GM21528 (cell line): ENCODE data around the gene TBC1D22A.
"Not testable (repeated sequence)": the region's sequence is repeated elsewhere in the genome, so short reads cannot be mapped to it uniquely, and the experiment has no call there.

Source experiments
- ATAC-seq: cut with Tn5 transposase; IDR thresholded peaks from one replicate; pipeline ENCODE4 v1.9.1; 2021; ENCODE audit warnings: mild to moderate bottlenecking, moderate library complexity; ENCODE audit not compliant: unreplicated experiment, low FRiP score

Gene TBC1D22A

GRCh38 chr22:46770151-46770641 is 7.7 kb downstream of the TBC1D22A start:
- ATAC-seq: no peak

GRCh38 chr22:46770726-46771125 is 8.3 kb downstream of the TBC1D22A start:
- ATAC-seq: no peak

DNA sequence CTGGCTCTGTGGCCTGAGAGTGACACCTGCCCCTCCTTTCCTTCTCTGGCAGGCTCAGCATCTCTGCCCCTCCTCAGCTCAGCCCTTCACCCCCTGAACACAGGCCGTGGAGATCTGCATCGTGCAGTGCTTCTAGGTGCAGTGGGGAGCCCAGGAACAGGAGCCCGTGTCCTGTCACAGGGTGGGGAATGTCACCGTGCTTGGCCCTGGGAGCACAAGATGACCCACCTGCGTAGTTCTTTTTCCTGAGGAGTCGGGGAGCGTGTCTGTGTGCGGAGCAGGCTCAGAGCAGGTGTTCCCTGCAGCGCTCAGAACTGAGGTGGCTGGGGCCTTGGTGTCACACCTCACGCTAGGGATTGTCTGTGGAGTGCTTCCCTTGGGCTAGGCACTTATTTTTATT is 10.6 kb downstream of the TBC1D22A start:
- ATAC-seq: no peak

DNA sequence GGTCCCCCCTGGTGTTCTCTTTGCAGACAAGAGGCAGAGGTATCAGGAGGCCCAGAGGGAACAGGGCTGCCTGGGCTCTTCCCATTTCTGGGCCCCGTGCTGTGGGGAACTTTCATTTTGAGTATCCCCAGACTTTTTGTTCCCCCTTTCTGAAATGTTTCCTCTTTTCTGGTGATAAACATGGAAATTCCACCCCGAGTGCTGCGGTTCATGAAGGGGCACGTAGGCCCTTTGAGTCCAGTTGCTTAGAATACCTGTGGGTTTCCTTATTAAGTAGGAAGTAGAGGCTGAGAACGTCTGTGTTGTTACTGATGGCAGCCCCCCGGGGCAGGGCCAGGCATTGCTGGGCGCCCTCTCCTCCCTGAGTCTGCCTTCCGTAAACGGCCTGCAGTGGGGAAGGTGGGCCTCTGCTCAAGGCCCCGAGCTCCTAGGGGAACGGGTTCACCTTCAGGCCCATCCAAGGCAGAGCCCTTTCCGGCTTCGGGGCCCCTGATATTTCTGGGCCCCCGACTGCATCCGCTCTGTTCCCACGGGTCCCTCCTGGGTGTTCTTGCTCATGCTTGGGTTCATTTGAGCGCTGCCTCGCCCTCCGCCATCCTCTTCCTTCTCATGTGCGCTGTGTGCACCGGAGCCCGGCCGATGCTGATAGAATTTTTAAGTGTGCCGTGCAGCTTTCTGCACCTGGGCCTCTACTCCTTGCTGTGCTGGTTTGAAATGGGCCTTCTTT is 12.0 kb downstream of the TBC1D22A start:
- ATAC-seq: peak; percentile 47

- ATAC-seq: no peak
Measured at GRCh38 chr22:46774980-46775849, 12.8 kb downstream of the TBC1D22A start.

DNA sequence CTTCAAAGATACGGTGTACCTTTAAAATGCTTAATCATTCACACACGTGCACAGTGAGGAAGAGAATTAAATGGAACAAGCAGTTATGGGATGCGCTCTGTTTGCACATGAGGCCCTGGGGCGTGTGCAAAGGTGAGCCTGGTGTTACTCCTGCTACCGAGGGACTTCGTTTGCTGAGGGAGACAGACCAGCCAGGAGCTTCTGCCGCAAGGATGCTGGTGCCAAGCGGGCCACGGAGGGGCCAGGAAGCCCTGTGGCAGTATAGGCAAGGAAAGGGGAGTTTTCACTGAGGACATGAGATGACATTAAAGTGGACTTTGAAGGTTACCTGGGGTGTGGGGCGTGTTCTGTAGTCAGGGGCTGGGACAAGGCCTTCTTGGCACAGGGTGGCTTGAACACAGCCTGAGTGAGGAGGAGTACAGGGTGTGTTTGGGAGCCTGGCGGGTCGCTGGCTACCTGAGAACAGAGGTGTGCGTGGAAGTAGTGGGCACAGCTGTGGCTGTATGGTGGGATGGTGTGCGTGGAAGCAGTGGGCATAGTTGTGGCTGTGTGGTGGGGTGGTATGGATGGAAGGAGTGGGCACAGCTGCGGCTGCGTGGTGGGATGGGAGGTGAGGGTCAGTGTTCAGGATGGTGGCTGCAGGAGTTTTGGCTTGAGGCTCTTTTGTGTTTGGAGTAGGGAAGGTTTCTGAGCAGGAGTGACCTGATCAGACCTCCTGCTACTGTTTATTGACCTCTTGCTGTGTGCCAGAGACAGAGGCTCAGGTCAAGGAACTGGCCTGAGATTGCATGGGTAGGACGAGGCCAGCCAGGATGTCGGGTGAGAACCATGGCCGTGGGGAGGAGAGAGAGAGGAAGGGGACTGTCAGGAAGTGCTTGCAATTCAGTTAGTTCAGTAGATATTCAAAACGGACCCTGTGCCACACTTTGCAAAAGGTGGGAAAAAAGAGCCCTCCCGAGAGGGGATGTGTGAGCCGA is 13.7 kb downstream of the TBC1D22A start:
- ATAC-seq: no peak

GRCh38 chr22:46776876-46777608 is 14.6 kb downstream of the TBC1D22A start:
- no peak for ATAC-seq

DNA sequence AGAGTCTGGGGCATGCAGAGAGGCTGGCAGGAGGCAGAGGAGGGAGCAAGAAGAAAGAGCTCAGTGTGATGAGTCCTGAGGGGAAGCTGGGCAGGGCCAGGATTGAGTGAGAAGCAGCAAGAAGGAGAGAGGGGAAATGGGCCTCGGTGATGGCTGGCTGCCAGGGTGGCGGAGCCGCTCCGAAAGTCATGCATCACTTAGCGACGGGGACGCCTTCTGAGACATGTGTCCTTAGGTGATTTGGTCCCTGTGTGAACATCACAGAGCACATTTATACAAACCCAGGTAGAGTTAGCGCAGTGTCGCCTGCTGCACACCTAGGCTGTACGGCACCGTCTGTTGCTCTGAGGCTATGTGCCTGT is 15.1 kb downstream of the TBC1D22A start:
- ATAC-seq: no peak

GRCh38 chr22:46779023-46779422 is 16.6 kb downstream of the TBC1D22A start:
- ATAC-seq: no peak

- ATAC-seq: no peak
Measured at GRCh38 chr22:46779651-46780050, 17.2 kb downstream of the TBC1D22A start.

DNA sequence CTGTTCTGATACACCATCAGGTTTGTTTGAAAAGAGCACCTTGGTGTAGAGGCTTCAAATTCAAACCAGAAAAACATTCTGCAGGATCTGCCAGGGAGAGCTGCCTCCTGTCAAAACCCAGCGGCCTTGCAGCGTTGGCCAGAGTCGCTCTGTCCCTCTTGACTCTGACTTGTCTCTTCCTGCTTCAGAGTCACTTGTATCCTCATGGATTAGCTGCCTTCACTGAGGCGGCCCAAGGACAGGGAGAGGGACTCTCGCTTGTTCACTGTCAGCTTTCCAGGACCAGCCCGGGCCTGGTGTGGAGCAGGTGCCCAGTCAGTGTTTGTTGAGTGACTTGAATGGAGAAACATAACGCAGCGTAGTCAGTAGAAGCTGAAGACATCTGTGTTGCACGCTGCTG is 18.0 kb downstream of the TBC1D22A start:
- ATAC-seq: no peak

DNA sequence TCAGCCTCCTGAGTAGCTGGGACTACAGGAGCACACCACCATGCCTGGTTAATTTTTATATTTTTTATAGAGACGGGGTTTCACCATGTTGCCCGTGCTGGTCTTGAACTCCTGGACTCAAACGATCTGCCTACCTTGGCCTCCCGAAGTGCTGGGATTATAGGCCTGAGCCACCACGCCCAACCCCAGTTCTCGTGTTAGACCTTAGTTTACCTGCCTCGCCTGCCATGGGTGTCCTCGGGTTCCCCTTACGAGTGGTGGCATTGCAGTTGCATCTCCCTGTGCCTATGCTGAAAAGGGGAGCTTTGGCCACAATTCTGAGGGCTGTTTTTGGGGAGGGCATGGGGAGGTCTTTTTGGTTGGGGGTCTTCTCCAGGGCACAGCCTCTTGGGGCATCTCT is 18.8 kb downstream of the TBC1D22A start:
- no peak for ATAC-seq

- not testable (repeated sequence) for ATAC-seq
Measured at GRCh38 chr22:46782200-46782599, 19.8 kb downstream of the TBC1D22A start.

GRCh38 chr22:46783721-46784120 is 21.3 kb downstream of the TBC1D22A start:
- no peak for ATAC-seq

GRCh38 chr22:46788441-46789172 is 26.2 kb downstream of the TBC1D22A start:
- ATAC-seq: no peak

DNA sequence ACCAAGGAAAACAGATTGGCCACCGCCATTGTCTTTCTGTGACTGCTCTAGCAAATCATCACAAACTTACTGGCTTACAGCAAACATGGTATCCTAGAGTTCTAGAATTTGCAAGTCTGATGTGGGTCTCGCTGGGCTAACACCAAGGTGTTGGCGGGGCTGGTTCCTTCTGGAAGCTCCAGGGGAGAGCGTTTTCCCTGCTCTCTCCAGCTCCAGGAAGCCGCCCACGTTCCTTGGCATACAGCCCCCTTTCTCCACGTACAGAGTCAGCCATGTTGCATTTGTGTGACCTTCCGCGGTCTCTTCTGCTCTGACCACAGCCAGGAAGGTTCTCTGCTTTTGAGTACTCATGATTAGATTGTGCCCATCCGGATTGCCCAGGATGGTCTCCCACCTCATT is 27.5 kb downstream of the TBC1D22A start:
- no peak for ATAC-seq

DNA sequence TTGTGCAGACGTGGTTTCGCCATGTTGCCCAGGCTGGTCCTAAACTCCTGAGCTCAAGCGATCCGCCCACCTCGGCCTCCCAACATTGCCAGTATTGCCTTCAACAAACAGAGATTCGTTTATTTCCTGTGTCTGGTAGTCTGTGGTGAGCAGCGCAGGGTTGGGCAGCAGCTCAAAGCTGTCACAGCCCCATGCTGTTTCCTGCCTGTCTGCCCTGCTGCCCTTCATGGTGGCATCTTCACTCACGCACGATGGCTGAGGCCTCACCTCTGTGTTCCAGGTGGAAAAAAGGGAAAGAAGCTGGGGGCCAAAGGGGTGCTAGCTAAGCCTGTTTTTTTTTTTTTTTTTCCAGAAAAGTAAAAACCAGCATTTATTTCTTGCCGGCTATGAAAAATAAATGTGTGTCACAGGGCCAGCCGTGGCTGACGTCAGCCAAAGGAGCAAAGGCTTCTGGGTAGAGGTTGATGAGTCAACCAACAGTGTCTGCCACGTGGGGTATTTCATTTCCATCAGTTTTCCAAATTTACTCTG is 28.8 kb downstream of the TBC1D22A start:
- no peak for ATAC-seq

DNA sequence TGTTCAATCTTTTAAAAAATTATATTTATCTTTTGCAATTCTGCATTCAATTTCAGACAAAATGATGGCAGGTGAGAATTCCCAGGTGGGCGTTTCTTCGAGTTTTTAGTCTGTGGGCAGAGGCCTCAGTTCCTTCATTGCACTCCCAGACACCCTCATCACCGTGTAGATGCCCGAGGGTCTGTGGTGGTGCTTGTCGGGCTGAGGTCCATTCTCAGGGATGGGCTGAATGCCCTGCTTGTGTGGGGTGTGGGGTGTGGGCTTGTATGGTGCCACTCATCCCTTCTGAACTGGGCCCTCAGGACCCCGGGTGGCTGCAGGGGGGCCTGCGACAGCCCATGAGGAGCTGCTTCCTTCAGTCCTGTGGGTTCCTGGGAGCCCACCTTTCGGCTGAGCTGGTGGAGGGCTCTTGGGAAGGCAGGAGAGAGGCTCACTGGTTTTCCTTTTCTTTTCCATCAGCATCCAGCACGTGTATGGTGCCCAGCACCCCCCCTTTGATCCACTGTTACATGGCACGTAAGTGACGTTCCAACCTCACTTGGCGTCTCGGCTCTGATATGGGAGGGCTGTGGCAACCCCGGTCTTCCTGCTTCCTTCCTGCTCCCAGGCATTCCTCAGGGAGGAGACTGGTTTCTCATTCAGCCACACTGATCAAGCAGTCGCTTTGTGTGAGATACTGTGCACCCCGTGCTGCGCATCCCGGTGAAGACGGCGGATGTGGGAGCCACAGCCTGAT is 29.8 kb downstream of the TBC1D22A start:
- ATAC-seq: no peak
